HG03342 (cell line): ENCODE data around the gene PHTF1.

ENCODE experiments used
- ATAC-seq: cut with Tn5 transposase; IDR thresholded peaks from one replicate; pipeline ENCODE4 v1.9.1; 2021; ENCODE audit warnings: mild to moderate bottlenecking, moderate library complexity; ENCODE audit not compliant: unreplicated experiment

PHTF1 gene

DNA sequence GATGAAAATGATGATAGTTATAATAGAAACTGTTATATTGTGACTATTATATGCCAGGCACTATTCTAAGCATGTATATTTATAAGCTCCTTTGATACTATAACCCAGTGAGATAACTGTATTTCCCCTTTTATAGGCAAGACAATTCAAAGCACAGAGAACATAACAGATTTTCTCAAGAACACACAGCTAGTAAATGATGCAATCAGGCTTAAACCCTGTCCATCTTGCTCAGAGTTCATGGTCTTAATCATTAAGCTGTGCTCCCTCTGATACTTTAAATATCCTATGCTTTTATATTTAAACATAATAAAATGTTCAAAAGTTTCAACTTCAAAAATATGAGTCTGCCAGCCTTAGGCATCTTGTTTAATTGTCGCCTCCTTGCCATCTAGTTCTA, 88.6 kb downstream of the PHTF1 start:
- ATAC-seq: no peak

DNA sequence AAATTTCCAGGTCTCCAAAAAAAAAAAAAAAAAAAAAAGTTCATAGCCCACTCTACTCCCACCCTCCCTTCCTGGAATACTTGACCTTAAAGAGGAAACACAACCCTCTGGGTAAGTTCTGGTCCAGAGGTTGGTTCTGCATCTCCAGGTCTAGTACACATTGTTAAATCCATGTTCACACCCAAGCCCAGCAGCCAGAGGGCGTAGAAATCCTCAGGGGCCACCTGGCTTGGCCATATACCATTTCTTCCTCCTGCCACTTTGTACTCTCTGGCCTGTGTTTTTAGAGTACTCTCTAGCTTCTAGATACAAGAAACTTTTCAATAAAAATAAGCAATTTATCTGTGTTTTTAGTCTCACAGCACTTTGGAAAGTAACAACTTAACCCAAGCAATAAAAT, 89.3 kb downstream of the PHTF1 start:
- ATAC-seq: no peak

DNA sequence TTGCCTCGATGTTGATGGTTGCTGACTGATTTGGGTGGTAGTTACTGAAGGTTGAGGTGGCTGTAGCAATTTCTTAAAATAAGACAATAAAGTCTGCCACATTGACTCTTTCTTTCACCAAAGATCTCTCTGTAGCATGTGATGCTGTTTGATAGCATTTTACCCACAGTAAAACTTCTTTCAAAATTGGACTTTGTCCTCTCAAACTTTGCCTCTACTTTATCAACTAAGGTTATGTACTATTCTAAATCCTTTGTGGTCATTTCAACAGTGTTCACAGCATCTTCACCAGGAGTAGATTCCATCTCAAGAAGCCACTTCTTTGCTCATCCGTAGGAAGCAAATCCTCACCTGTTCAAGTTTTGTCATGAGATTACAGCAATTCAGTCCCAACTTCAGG, 93.2 kb downstream of the PHTF1 start:
- ATAC-seq: no peak

DNA sequence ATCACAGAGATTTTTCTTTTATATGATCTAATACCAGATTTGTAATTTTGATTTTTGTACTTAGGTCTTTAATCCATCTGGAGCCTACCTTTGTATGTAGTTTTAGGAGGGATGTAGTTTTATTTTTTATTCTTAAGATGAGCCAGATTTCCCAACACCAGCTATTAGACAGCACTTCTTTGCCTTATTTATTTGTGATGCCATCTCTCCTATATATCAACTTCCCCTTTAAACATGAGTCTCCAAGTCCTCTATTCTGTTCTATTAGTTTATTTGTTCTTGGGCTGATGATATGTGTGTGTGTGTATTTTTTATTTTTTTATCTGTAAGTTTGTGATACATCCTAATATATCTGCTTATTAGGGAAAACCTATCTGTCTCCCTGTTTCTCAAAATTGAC, 94.2 kb downstream of the PHTF1 start:
- no peak for ATAC-seq

DNA sequence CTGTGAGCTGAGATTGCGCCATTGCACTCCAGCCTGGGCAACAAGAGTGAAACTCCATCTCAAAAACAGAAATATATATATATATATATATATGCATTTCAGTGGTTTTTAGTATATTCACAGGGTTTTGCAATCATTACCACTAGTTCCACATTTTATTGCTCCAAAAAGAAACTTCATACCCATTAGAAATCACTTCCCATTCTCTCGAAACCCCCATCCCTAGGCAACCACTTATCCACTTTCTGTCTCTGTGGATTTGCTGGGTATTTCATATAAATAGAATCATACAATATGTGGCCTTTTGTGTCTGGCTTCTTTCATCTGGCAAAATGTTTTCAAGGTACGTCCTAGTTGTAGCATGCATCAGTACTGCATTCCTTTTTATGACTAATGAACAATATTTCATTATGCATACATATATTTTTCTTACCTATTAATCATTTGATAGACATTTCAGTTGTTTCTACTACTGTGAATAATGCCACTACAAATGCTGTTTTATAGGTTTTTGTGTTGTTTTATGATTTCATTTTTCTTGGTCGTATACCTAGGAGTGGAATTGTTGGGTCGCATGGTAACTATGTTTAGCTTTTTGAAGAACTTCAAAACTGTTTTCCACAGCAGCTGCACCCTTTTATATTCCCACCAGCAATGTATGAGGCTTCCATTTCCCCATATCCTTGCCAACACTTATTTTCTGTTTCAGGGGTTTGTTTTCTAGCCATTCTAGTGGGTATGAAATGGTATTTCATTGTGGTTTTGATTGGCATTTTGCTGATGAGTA, 95.9 kb downstream of the PHTF1 start:
- no peak for ATAC-seq

DNA sequence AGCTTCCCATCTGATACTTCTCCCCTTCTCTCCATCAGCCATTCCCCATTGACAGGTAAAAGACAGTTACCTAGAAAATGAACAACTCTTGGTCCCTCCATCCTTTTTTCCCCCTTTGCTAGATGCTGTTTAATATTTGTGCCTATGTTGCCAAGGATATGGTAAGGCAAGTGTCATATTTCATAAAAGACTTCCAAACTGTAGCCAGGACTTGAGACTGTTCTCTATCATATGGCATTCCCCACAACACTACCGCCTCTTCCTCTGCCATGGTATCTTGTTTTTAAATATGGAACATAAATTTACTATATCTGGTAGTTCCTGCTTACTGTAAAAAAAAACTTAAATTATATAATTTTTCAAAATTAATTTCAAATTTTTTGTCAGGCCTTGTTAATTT, 97.2 kb downstream of the PHTF1 start:
- no peak for ATAC-seq

DNA sequence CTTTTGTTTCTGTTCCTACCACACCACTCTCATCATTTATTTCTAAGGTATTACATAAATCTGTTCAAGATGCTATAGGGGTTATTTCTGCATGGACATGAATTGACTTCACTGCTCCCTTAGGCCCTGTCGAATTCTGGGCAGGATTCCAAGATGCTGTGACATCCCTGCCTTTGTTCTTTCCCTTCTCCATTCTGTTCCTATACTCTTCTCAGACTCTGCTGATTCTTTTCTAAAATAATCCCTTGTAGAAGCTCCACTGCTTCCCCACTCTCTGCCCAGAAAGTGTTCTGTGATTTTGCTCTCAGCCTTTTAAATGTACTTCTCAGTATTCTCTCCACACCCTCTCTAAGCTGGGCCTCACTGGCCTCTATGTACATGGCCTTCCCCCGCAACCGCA, 99.2 kb downstream of the PHTF1 start:
- ATAC-seq: no peak

DNA sequence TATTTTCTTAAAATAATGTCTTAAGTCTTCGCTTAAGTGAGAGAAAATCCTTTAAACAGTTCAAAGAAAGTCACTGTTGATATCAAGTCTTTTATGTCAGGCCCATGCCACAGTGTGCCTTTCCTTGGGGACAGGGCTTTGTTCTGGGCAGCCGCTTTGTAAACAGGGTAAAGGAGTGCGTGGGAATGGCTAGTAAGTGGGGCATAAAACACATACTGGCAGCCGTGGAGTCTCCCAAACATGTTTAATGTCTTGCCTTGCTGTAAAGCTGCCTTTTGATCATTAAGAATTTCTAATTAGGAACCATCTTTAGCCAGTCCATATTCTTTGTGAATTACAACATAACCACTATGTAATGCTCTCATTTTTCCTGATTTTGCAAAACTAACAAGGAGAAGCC, 99.7 kb downstream of the PHTF1 start:
- ATAC-seq: no peak

DNA sequence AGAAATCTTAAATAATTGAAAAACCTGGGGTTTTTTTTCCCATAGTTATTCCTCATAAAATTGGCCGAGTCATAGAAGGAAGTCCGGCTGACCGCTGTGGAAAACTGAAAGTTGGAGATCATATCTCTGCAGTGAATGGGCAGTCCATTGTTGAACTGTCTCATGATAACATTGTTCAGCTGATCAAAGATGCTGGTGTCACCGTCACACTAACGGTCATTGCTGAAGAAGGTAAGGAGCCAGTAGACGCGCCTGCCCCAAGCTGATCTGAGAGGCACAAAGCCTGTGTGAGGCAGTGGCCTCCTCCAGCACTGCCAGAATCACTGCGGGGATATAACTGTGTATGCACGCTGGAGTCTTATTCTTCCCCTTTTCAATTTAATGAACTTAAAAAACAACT, 100.3 kb downstream of the PHTF1 start:
- ATAC-seq: no peak

DNA sequence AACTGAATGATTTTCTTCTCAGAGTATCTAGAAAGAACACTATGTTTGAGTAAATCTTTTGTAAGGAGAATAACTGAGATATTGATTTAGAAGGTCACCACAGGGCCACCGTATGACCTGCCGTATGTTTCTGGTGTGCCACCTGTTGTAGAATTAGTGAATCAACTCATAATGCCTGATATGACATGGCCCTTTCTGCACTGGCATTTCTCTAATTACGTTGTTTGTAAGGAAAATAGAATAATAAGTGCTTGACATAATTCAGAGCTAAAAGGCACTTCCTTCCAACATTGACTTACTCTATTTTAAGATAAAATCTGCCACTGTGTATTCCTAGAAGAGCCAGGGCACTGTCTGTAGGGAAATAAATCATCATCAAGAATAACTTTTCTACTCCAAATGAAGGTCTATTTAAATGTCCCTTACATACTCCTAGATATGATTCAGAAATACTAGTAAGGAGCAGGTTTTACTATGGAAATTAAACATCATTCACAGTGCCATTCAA, 101.7 kb downstream of the PHTF1 start:
- no peak for ATAC-seq

DNA sequence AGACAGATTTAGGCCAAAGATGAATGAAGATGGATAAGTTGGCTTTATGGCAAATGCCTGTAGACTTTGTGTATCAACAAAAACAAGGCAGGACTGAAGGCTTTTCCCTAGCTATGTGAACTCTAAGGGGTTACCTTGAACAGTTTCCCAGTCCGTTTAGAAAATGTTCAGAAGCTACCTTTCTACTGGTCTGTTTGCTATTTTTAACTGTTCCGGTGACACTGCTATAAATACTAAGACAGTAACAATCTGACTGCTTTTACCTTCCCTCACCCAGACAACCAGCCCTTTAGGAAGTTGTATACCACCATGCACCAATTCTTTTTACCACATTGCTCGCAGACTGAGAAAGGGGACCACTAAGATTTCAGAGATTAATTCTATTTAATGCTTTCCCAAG, 102.2 kb downstream of the PHTF1 start:
- no peak for ATAC-seq

DNA sequence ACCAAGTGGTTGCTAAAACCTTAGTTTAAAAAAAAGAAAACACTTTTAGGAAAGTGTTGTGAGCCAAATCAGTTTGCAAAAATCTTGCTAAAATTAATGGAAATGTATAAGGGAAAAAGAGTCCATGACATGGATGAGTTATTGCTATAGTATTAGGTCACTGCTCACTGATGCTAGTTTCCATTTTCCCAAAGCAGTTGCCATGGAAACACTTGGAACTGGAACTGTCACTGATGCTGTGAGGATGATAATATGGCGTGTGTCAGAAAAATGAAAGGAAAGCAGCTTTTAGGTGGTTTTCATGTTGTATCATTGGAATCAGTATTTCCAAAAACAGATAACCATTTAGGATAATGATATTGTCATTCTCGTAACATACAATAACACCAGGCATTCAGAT, 104.4 kb downstream of the PHTF1 start:
- no peak for ATAC-seq

DNA sequence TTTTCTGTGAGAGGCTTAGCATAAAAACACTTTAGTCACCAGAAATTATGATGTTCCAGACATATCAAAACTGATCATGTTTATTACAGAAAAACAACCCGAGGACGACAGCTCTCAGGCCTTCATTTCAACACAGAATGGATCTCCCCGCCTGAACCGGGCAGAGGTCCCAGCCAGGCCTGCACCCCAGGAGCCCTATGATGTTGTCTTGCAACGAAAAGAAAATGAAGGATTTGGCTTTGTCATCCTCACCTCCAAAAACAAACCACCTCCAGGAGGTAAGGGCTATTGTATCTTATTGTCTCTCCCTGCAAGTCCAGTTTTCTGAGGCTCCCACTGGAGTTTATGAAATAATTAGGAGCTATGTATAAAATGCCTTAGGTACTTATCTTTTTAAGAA, 105.5 kb downstream of the PHTF1 start:
- no peak for ATAC-seq

DNA sequence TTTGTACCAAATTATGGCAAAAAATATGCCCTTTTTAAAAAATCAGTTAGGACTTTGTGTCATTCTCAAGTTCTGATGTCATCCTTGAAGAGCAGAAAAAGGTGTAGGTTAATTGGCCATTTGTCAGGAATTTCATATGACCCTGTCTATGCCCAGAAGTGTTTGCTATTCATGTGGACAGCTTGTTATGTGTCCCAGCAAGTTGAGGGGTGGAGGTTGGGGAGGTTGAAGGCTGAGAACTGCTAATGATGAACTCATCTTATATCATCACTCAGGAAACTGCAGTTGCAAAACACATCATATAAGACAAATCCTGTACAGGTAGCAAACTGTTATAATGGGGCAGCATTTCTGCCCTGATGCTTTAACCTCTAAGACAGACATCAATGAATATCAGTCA, 106.5 kb downstream of the PHTF1 start:
- no peak for ATAC-seq

DNA sequence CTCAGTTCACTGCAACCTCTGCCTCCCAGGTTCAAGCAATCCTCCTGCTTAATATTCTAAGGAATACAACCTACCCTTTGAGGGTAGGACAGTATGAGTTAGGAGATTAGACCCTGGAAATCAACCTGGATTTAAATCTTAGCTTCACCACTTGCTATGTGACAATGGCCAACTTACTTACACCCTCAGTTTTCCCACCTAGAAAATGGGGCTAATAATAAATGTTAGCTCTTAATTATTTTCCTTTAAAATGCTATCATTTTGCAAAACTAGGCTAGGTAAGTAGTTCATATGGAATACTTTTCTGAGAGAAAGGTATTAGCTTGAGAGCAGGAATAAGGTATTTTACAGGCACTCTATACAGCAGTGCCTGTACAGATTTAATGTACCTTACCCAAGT, 110.8 kb downstream of the PHTF1 start:
- no peak for ATAC-seq

DNA sequence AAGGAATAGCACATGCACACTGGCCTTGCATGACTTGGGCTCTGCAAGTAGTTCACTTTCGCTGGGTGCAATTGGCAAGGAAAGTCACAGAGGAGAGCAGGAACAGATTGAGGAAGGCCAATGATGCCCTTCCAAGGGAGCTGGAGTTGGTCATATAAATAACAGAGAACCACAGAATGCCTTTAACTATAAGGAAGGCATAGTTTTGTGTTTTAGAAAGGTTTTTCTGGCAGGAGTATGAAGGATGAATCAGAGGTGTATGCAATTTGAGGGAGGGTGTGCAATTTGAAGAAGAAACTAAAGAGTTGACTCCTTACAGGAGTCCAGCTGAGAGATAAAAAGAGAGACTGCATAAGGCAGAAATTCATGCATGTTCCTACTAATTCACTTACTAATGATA, 112.1 kb downstream of the PHTF1 start:
- no peak for ATAC-seq
